SU-DHL-6 (cell line): ENCODE results near the gene LCP1.

Experiments
- CTCF ChIP-seq: fragments of 200-600 bp; sonication (generic); IDR thresholded peaks from one replicate; pipeline ENCODE4 v1.5.1; 2017; ENCODE audit warnings: antibody characterized with exemption, mild to moderate bottlenecking, low read length, moderate library complexity; ENCODE audit not compliant: insufficient read depth, poor library complexity, severe bottlenecking
- EZH2phosphoT487 ChIP-seq: fragments of 200-600 bp; sonication (generic), shearing (Covaris generic); conservative IDR thresholded peaks from 2 replicates; pipeline ENCODE4 v1.6.1; 2018; ENCODE audit warnings: mild to moderate bottlenecking, antibody characterized with exemption, low read length, moderate library complexity, mixed read lengths

GRCh38 chr13:46179491-46179908 is 2.5 kb downstream of the LCP1 start:
- TF ChIP-seq EZH2phosphoT487 (no peak), CTCF (no peak)
